ENCODE measurements around the gene SF3A2.

The SF3A2 gene

GRCh38 chr19:2268480-2268830 lies 31.8 kb downstream of the SF3A2 start:
- no peak for TF ChIP-seq CTCF (conservative IDR thresholded peaks at IDR 0.05; ENCODE audit: low read length)
- DNase-seq (ENCODE audit: low read depth): no peak
- H3K4me3 ChIP-seq (ENCODE audit: low read length): peak overlapping the region; percentile 74

- H3K4me3 ChIP-seq (ENCODE audit: low read length): peak overlapping the region; percentile 74
- DNase-seq (ENCODE audit: low read depth): no peak
- TF ChIP-seq CTCF (conservative IDR thresholded peaks at IDR 0.05; ENCODE audit: low read length): no peak
Observed at GRCh38 chr19:2268861-2269243, 32.2 kb downstream of the SF3A2 start.

- TF ChIP-seq CTCF (conservative IDR thresholded peaks at IDR 0.05; ENCODE audit: low read length): no peak
Observed at GRCh38 chr19:2269244-2270156, 32.9 kb downstream of the SF3A2 start.

GRCh38 chr19:2270157-2270422 lies 33.5 kb downstream of the SF3A2 start:
- peak; percentile 42 for DNase-seq (ENCODE audit: low read depth)
- H3K4me3 ChIP-seq (ENCODE audit: low read length): peak overlapping the region; percentile 95
- TF ChIP-seq CTCF (conservative IDR thresholded peaks at IDR 0.05; ENCODE audit: low read length): no peak

More at GRCh38 chr19:2269244-2270156, 32.9 kb downstream of the SF3A2 start:
- H3K4me3 ChIP-seq (ENCODE audit: low read length): peak overlapping the region; percentile 95
- peak; percentile 96 for DNase-seq (ENCODE audit: low read depth)

- TF ChIP-seq CTCF (conservative IDR thresholded peaks at IDR 0.05; ENCODE audit: low read length): no peak
- peak; percentile 86 for DNase-seq (ENCODE audit: low read depth)
- H3K4me3 ChIP-seq (ENCODE audit: low read length): peak overlapping the region; percentile 95
Observed at GRCh38 chr19:2270423-2271233, 34.0 kb downstream of the SF3A2 start.

- no peak for TF ChIP-seq CTCF (conservative IDR thresholded peaks at IDR 0.05; ENCODE audit: low read length)
- peak; percentile 82 for DNase-seq (ENCODE audit: low read depth)
- H3K4me3 ChIP-seq (ENCODE audit: low read length): peak overlapping the region; percentile 95
Observed at GRCh38 chr19:2271234-2272103, 34.8 kb downstream of the SF3A2 start.
